Body of pancreas (tissue), 4 donors: ENCODE measurements around the gene CNGA3. TPM values are rescaled to one million over a fixed set of nuclear protein-coding genes. Genes with fewer than 3 reads are reported as not detected.

Source experiments
- ATAC-seq: fragments of 150-250 bp; one replicate; pipeline ENCODE4 v1.9.1; 2016
- DNase-seq, 4 donors: peaks; one replicate each; pipeline ENCODE4 v3.0.0-alpha.2; 2019
- H3K27ac ChIP-seq, 4 donors: fragments of 200-600 bp; sonication (generic); 1 replicate in 3 of 4; 2 replicates in 1 of 4; pipeline versions ENCODE4 v1.5.1 to v1.6.1; 2016 to 2019; ENCODE audit warnings: mild to moderate bottlenecking in 1 of 4, mixed read lengths in 1 of 4, moderate library complexity in 1 of 4
- H3K27me3 ChIP-seq, 2 donors: fragments of 200-600 bp; sonication (generic); one replicate each; pipeline ENCODE4 v1.6.0; 2016; ENCODE audit warnings: mild to moderate bottlenecking in 1 of 2
- H3K36me3 ChIP-seq, 2 donors: fragments of 200-600 bp; sonication (generic); replicated peaks in 1 of 2; 2 replicates each; pipeline ENCODE4 v1.5.1; 2016; ENCODE audit warnings: low read depth in 2 of 2; ENCODE audit not compliant: insufficient read depth in 1 of 2
- H3K4me1 ChIP-seq: fragments of 200-600 bp; sonication (generic); one replicate; pipeline ENCODE4 v1.6.0; 2016
- H3K4me3 ChIP-seq, 2 donors: fragments of 200-600 bp; sonication (generic); 1 replicate in 1 of 2; 2 replicates in 1 of 2; pipeline ENCODE4 v1.5.1; 2016 to 2019
- H3K9me3 ChIP-seq, 3 donors: fragments of 200-600 bp; sonication (generic); 1 replicate in 2 of 3; 2 replicates in 1 of 3; pipeline ENCODE4 v1.5.1; 2016
- POLR2A ChIP-seq, 3 donors: fragments of 450-650 bp; IDR thresholded peaks; one replicate each; pipeline ENCODE4 v1.6.1; 2016; ENCODE audit warnings: antibody characterized with exemption in 3 of 3, mild to moderate bottlenecking in 2 of 3
- WGBS, 2 donors: methylation state at CpG; one replicate each; pipeline ENCODE4 v1.1.5; 2017; 5-methylcytosine and 5-hydroxymethylcytosine counted together
- intact Hi-C: fragments of 100-400 bp; cut with DNase I; formaldehyde crosslinking; loops from one replicate; pipeline ENCODE4 v1.15.1; 2023
- total RNA-seq, 2 donors: library from RNA; depleted of rRNA; stranded (reverse); fragments of >200 nt; gene quantifications; one replicate each; pipeline ENCODE4 v1.1.0, GENCODE V29; 2016
- TF ChIP-seq, protein P1 (sequence below), 7 experiments: fragments of 450-650 bp in 4 of 7; fragments of 200-600 bp in 3 of 7; sonication (generic) in 3 of 7; IDR thresholded peaks; one replicate each; pipeline ENCODE4 v1.5.1; 2016 to 2019; ENCODE audit warnings: antibody characterized with exemption in 7 of 7

Gene CNGA3
- total RNA-seq, 2 donors from 2014 or later, result 1.3 TPM; not detected in 1

GRCh38 chr2:98438190-98439133 is 92.2 kb downstream of the CNGA3 start:
- TF ChIP-seq POLR2A (IDR thresholded peaks at IDR 0.05), result no peak
- TF ChIP-seq, protein P1, sequence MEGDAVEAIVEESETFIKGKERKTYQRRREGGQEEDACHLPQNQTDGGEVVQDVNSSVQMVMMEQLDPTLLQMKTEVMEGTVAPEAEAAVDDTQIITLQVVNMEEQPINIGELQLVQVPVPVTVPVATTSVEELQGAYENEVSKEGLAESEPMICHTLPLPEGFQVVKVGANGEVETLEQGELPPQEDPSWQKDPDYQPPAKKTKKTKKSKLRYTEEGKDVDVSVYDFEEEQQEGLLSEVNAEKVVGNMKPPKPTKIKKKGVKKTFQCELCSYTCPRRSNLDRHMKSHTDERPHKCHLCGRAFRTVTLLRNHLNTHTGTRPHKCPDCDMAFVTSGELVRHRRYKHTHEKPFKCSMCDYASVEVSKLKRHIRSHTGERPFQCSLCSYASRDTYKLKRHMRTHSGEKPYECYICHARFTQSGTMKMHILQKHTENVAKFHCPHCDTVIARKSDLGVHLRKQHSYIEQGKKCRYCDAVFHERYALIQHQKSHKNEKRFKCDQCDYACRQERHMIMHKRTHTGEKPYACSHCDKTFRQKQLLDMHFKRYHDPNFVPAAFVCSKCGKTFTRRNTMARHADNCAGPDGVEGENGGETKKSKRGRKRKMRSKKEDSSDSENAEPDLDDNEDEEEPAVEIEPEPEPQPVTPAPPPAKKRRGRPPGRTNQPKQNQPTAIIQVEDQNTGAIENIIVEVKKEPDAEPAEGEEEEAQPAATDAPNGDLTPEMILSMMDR (IDR thresholded peaks at IDR 0.05), result no peak
- no peaks in the 10 kb centered on the region for H3K36me3 ChIP-seq
- intact Hi-C loops, result no loop called here
- H3K27ac ChIP-seq, result no peak overlapping the region
- DNase-seq (no peak), ATAC-seq (no peak)
- WGBS, 2 donors, result 75 to 89% methylated on average over 1 of the region's 1 CpG
- no peaks in the 10 kb centered on the region for H3K9me3 ChIP-seq
- no peaks in the 10 kb centered on the region for H3K27me3 ChIP-seq
- H3K4me1 ChIP-seq, result no peaks in the 10 kb centered on the region
- no peak overlapping the region for H3K4me3 ChIP-seq

- Histone ChIP-seq H3K4me3 (no peak overlapping the region), H3K9me3 (no peaks in the 10 kb centered on the region), H3K4me1 (peaks cover 13% of the 10 kb centered on the region), H3K36me3 (no peaks in the 10 kb centered on the region), H3K27me3 (no peaks in the 10 kb centered on the region), H3K27ac (no peak overlapping the region)
- ATAC-seq (no peak), DNase-seq (no peak)
- 48 to 58% methylated on average over 7 of the region's 7 CpGs for WGBS, 2 donors
- intact Hi-C loops, result no loop called here
- TF ChIP-seq, protein P1 (IDR thresholded peaks at IDR 0.05), result no peak
- no peak for TF ChIP-seq POLR2A (IDR thresholded peaks at IDR 0.05)
Measured at GRCh38 chr2:98441706-98442450, 95.6 kb downstream of the CNGA3 start.

DNA sequence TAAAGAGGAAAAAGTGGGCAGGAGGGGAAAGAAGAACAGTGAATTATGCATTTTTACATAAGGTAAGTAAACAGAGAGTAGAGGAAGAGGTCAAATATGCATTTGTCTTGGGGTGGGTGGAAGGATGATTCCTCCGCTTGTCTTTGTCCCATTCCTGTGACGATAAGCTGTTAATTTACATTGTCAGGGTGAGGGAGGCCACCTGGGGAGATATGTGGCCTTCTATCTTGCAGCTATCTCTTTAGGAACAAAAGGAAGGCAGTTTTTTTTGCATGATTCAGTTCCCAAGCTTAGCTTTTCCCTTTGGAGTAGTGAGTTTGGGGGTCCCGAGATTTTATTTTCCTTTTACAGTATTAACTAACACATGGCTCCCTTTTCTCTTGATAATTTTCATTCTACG is 96.2 kb downstream of the CNGA3 start:
- no peak overlapping the region for H3K27ac ChIP-seq
- DNase-seq, result no peak
- no peaks in the 10 kb centered on the region for H3K9me3 ChIP-seq
- no peaks in the 10 kb centered on the region for H3K27me3 ChIP-seq
- TF ChIP-seq POLR2A (IDR thresholded peaks at IDR 0.05), result no peak
- TF ChIP-seq, protein P1 (IDR thresholded peaks at IDR 0.05), result no peak
- 62 to 63% methylated on average over 4 of the region's 4 CpGs for WGBS, 2 donors
- no peaks in the 10 kb centered on the region for H3K36me3 ChIP-seq
- H3K4me3 ChIP-seq, result no peak overlapping the region
- ATAC-seq, result no peak
- intact Hi-C loops, result no loop called here
- H3K4me1 ChIP-seq, result peaks cover 13% of the 10 kb centered on the region

DNA sequence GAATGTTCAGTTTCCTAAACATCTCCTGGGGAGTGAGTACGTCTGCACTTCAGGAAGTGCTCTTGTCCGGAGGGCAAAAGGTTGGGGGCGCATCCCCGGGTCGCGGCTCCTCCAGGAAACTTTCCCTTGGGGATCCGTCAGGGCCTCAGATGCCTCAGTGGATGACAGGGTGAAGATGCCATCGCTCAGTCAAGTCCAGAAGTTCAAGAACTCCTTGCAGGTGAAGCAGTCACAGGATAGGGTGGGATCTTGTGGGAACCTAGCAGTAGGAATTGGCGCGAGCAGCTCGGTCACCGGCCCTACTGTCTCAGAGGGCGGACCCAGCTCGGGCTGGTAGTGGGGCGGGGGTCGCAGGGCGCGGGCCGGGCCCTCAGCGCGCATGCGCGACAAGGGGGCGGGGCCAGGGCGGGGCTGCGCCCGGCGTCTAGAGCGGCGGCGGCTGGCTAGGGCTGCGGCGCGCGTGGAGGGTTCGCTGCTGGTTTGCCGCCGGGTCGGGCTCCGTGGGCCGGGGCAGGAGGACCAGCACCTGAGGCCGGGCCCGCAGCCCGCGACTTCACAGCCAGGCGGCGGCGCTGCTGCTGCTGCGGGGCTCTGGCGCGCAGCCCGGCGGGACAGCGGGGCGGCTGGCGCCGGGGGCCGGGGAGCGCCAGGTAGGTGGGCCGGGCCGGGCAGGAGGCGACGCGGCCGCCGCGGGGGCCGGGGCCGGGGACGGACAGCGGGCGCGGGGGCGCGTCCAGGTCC is 98.3 kb downstream of the CNGA3 start, which contains the start of gene INPP4A:
INPP4A (plus strand) TSS at position 423 of the 741 bp plus-strand sequence. CDS start 75,191 bp downstream, outside the sequence.
- Histone ChIP-seq H3K27ac (peak within 1 kb of the TSS; percentile 9 to 80 (median 68)), H3K36me3 (no peaks in the 10 kb centered on the region), H3K27me3 (no peaks in the 10 kb centered on the region), H3K9me3 (no peaks in the 10 kb centered on the region), H3K4me1 (peaks cover 13% of the 10 kb centered on the region), H3K4me3 (peak within 1 kb of the TSS; percentile 5 to 55)
- ATAC-seq, result peak; percentile 93
- DNase-seq, result peak; percentile 74 to 86 (median 80)
- intact Hi-C loops, result no loop called here
- TF ChIP-seq POLR2A (IDR thresholded peaks at IDR 0.05), result no peak
- TF ChIP-seq, protein P1 (IDR thresholded peaks at IDR 0.05), result peak in 3 of 7 experiments; percentile 10 to 64 (median 52)
- 0 to 1% methylated on average over 7 to 60 of the region's 75 CpGs for WGBS, 2 donors
